Measurements from ENCODE around the gene BRD2. TPM values are rescaled to one million over a fixed set of nuclear protein-coding genes. Genes with fewer than 3 reads are reported as not detected.
A peak's percentile ranks its signal among the peaks of the same experiment; 100 is the strongest.

Gene BRD2
- total RNA-seq, 1 donor: 191 TPM

- DNase-seq (ENCODE audit: low read depth in 2 of 3, low spot score in 2 of 3): peak in 1 of 3 donors; percentile 26
These were observed 51.0 kb downstream of the BRD2 start for GRCh38 chr6:33019372-33019771.

- DNase-seq (ENCODE audit: low read depth in 2 of 3, low spot score in 2 of 3): no peak
These were observed 53.5 kb downstream of the BRD2 start for GRCh38 chr6:33021917-33022316.

GRCh38 chr6:33023536-33023935, 55.1 kb downstream of the BRD2 start:
- DNase-seq (ENCODE audit: low read depth in 2 of 3, low spot score in 2 of 3): no peak

DNA sequence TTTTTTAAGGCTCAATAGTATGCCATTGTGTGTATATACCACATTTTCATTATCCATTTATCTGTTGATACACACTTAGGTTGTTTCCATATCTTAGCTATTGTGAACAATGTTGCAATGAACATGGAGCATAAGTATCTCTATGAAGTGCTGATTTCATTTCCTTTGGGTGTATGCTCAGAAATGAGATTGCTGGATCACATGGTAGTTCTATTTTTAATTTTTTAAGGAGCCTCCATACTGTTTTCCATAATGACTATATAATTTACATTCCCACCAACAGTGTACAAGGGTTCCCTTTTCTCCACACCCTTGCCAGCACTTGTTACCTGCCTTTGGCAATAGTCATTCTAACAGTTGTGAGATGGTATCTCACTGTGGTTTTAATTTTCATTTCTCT, 56.1 kb downstream of the BRD2 start:
- DNase-seq (ENCODE audit: low read depth in 2 of 3, low spot score in 2 of 3): no peak

DNA sequence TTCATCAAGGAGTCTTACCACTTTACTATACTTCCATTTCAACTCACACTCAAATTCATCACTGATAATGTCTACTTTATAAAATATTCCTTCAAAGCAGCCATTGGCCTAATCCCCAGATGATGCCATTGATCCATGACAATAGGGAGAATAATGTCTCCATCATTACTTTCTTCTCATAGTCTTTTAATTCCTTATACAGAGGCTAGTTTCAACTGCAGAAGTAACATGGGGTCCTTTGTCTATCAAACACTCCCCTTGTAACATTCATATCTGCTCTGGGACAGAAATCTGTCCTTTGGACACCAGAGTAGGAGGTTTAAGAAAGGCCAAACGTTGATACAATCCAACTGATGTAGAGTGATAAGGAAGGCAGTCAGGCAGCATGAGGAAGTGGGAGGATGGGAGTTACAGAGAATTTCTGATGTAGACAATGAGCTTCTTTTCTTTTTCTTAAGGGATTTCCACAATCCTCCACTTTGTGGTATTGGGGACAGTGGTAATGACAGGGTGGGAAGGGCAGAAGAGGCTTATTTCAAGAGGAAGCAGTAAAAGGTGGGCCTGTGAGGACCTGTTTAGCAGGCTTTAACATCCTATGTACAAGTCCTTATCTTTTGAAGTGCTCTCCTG, 59.9 kb downstream of the BRD2 start:
- peak in 1 of 3 donors; percentile 22 for DNase-seq (ENCODE audit: low read depth in 2 of 3, low spot score in 2 of 3)

DNA sequence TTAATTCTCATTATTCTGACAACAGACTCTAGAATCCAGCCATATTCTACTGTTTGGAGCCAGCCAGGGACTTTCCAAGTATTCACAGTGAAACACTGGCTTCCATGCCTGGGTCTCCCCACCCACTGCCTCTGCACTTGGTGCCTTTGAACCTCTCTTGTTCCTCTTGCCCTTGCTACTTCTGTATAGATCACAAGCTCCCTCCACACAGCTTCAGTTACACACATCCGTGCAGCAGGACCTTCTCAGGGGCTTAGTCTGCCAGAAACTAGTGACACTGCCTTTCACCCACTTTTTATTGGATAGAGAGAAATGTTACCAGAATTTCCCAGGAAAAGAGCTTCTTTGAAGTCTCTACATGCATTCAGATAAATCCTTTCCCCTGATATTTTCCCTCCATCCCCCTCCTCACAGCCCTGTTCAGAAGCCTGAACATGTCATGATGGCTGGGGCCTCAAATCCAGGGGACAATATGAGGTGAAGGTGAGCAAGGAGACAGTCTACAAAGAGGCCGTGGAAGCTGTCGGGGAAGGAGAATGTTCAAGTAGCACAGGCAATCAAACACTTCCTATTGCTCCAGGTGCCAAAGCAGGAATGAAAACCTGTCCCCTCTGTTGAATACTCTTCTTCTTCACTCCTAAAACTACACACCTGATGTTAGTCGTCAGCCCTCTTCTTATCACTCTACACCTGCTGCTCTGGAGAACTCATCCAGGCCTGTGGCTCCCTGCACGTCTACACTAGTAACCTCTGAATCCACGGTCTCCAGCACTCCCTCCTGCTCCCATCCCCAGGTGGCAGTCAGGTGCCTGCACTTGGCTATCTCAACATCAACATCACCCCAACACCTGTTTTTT, 61.2 kb downstream of the BRD2 start:
- DNase-seq (ENCODE audit: low read depth in 2 of 3, low spot score in 2 of 3): peak in 2 of 3 donors; percentile 79 to 92

GRCh38 chr6:33030245-33030644, 61.9 kb downstream of the BRD2 start:
- DNase-seq (ENCODE audit: low read depth in 2 of 3, low spot score in 2 of 3): no peak

Other genes with a start within 250 kb of the BRD2 start
- gene HLA-DQA2, start 227.2 kb upstream of the BRD2 start, total RNA-seq: 0.27 TPM
- 3.2 TPM for gene HLA-DQB2, start 205.1 kb upstream of the BRD2 start, total RNA-seq
- gene HLA-DOB, start 151.6 kb upstream of the BRD2 start, total RNA-seq: 1.3 TPM
- gene TAP2, start 129.9 kb upstream of the BRD2 start, total RNA-seq: 30.7 TPM
- gene PSMB8, start 124.5 kb upstream of the BRD2 start, total RNA-seq: 159 TPM
- gene TAP1, start 114.9 kb upstream of the BRD2 start, total RNA-seq: 88.1 TPM
- gene PSMB9, start 114.4 kb upstream of the BRD2 start, total RNA-seq: 114 TPM
- gene HLA-DMB, start 27.6 kb upstream of the BRD2 start, total RNA-seq: 71.6 TPM
- 156 TPM for gene HLA-DMA, start 15.5 kb upstream of the BRD2 start, total RNA-seq
- gene HLA-DOA, start 41.0 kb downstream of the BRD2 start, total RNA-seq: 209 TPM
- 618 TPM for gene HLA-DPA1, start 105.1 kb downstream of the BRD2 start, total RNA-seq
- 396 TPM for gene HLA-DPB1, start 107.4 kb downstream of the BRD2 start, total RNA-seq
- gene COL11A2, start 223.9 kb downstream of the BRD2 start, total RNA-seq: 0.27 TPM
- 23.4 TPM for gene RXRB, start 232.1 kb downstream of the BRD2 start, total RNA-seq
- gene SLC39A7, start 232.3 kb downstream of the BRD2 start, total RNA-seq: 29.9 TPM
- gene HSD17B8, start 236.1 kb downstream of the BRD2 start, total RNA-seq: 55.7 TPM
- gene RING1, start 239.9 kb downstream of the BRD2 start, total RNA-seq: 40.4 TPM